ENCODE data around the gene TUSC2. TPM values are rescaled to one million over a fixed set of nuclear protein-coding genes. Genes with fewer than 3 reads are reported as not detected.
A peak's percentile ranks its signal among the peaks of the same experiment; 100 is the strongest.

Gene TUSC2
- total RNA-seq, 4 donors from 2014 or later: 16.0 to 42.9 (median 27.4) TPM

- H3K4me3 ChIP-seq: peak overlapping the region in 1 of 4 donors; percentile 23
- H3K4me1 ChIP-seq: peaks cover 50 to 89% (median 51%) of the 10 kb centered on the region in 3 donors
- peak; percentile 47 to 88 (median 82) for TF ChIP-seq CTCF (IDR thresholded peaks at IDR 0.05)
- TF ChIP-seq POLR2A (IDR thresholded peaks at IDR 0.05): no peak
- WGBS, 2 donors: 43 to 51% methylated on average over 3 to 4 of the region's 4 CpGs
- no peaks in the 10 kb centered on the region for H3K27me3 ChIP-seq
- peaks cover 0 to 31% (median 2%) of the 10 kb centered on the region in 3 donors for H3K36me3 ChIP-seq
- intact Hi-C loops (cut with DNase I): loop anchor here (10.0 kb wide), 1 partner anchor 50 kb away; the partner anchor contains the start of gene LSMEM2
- peak overlapping the region; percentile 90 to 98 (median 96) for H3K27ac ChIP-seq
- no peak for DNase-seq
- H3K9me3 ChIP-seq: no peaks in the 10 kb centered on the region
Measured at GRCh38 chr3:50324351-50325112, 3.5 kb downstream of the TUSC2 start.

DNA sequence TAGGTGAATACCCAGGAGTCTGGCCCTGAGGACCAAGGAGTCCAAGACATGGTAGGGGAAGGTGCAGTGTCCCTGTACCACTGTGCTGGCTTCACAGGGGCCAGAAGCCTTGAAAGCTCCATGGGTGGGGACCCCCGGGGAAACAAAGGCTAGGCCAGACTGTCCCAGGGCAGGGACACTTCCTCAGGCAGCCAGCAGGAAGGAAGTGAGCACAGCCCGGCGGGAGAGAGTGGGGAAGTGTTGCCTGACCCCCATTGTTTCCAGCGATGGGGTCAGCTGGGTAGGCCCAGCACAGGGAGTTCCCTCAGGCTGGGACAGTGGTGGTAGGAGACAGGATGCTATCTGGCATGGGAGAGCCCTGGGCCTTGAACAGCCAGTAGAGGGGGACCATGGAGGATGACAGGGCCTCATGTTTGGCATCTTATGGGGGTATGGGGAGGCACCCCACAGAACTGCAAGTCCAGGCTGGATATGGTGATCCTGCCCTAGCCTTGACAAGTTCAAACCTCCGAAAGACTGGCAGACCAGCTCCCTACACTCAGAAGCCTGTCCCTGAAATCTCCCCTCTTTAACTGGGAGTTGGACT is 4.3 kb downstream of the TUSC2 start:
- Histone ChIP-seq H3K4me1 (peaks cover 54 to 91% (median 56%) of the 10 kb centered on the region in 3 donors), H3K27me3 (no peaks in the 10 kb centered on the region), H3K27ac (peak overlapping the region; percentile 90 to 98 (median 96)), H3K4me3 (peak overlapping the region in 1 of 4 donors; percentile 23), H3K9me3 (no peaks in the 10 kb centered on the region), H3K36me3 (peaks cover 0 to 34% (median 0%) of the 10 kb centered on the region in 3 donors)
- TF ChIP-seq POLR2A (IDR thresholded peaks at IDR 0.05) (no peak), CTCF (IDR thresholded peaks at IDR 0.05) (peak in 2 of 6 experiments; percentile 20 to 24)
- DNase-seq: no peak
- WGBS, 2 donors: 43 to 52% methylated on average over 1 to 3 of the region's 5 CpGs
- intact Hi-C loops (cut with DNase I): loop anchor here (10.0 kb wide), 1 partner anchor 49 kb away; the partner anchor contains the start of gene LSMEM2

DNA sequence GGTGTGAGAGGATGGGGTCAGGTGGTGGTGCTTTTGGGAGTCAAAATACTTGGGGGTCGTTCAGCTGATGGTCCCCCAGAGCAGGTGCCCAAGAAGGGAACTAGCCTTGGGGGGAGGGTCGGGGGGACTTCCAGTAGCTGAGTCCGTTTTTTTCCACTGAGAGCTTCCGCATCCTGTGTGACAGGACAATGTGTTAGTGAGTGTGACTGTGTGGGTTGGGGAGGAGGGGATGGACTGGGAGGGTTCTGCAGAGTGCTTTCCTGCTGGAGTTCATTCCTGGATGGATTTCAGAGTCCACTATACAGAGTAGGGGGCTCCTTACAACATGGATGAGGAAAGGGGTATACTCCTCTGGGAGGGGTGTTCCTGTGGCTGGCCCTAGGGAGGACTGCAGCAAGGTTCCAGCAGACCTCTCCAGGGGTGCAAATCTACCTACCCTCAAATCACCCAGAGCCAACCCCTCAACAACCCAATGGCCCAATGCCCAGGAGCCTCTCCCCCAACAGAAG is 4.9 kb downstream of the TUSC2 start:
- Histone ChIP-seq H3K4me1 (peaks cover 56 to 91% (median 57%) of the 10 kb centered on the region in 3 donors), H3K27ac (peak overlapping the region; percentile 90 to 98 (median 96)), H3K36me3 (peaks cover 0 to 40% (median 2%) of the 10 kb centered on the region in 3 donors), H3K9me3 (no peaks in the 10 kb centered on the region), H3K4me3 (peak overlapping the region in 1 of 4 donors; percentile 98), H3K27me3 (no peaks in the 10 kb centered on the region)
- intact Hi-C loops (cut with DNase I): loop anchor here (10.0 kb wide), 1 partner anchor 48 kb away; the partner anchor contains the start of gene LSMEM2
- DNase-seq: no peak
- no peak for TF ChIP-seq POLR2A (IDR thresholded peaks at IDR 0.05)
- TF ChIP-seq CTCF (IDR thresholded peaks at IDR 0.05): no peak
- WGBS, 2 donors: 29 to 60% methylated on average over 4 of the region's 4 CpGs

DNA sequence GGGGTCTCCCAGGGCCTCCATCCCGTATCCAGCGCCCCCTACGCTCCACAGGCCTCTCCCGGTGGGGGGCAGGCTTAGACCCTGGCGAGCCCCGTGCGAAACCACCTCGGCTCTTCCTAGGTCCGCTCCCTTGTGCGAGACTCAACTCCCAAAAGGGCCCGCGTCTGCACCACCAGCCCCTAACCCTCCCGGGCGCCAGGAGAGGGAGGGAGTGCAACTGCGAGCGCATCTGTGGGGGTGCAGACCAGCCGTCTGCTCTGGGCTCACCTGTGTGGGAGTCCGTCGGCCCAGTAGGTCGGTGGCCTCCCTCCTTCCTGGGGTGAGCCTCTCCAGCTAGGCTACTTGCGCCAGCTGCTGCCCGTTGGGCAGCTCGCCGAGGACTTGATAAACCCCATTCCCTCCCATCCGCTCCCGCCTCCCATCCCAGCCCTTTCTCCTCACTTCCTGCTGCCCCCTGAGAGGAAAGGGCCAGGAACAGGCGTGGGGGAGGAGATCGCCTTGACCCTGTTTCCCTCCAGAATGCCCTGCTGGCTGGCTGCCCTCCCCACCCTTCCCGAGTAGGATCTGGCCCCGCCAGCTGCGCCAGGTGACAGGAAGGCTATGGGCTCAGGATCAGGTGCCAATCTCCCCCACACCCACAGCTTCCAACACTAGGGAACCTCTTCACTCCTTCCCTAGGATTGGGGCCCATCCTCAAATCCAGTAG is 5.5 kb downstream of the TUSC2 start, which contains the start of gene HYAL2:
Gene HYAL2, minus strand, starts transcription at position 360 of the 706 bp plus-strand sequence. CDS start 2,256 bp downstream, outside the sequence.
- peak within 1 kb of the TSS; percentile 90 to 98 (median 96) for H3K27ac ChIP-seq
- intact Hi-C loops (cut with DNase I): loop anchor here (10.0 kb wide), 1 partner anchor 48 kb away; the partner anchor contains the start of gene LSMEM2
- H3K4me1 ChIP-seq: peaks cover 61 to 93% (median 62%) of the 10 kb centered on the region in 3 donors
- H3K9me3 ChIP-seq: no peaks in the 10 kb centered on the region
- TF ChIP-seq POLR2A (IDR thresholded peaks at IDR 0.05) (peak in 2 of 4 donors; percentile 5 to 10), CTCF (IDR thresholded peaks at IDR 0.05) (no peak)
- WGBS, 2 donors: 44 to 50% methylated on average over 6 to 8 of the region's 31 CpGs
- peaks cover 0 to 46% (median 8%) of the 10 kb centered on the region in 3 donors for H3K36me3 ChIP-seq
- DNase-seq: no peak
- no peaks in the 10 kb centered on the region for H3K27me3 ChIP-seq
- H3K4me3 ChIP-seq: peak within 1 kb of the TSS; percentile 71 to 98 (median 82)

All from esophagus squamous epithelium (tissue), 5 donors.